Nephron progenitor cell (in vitro differentiated cells): ENCODE data around the gene TLN1.
A peak's percentile ranks its signal among the peaks of the same experiment; 100 is the strongest.

Source experiments
- DNase-seq: peaks from one replicate; pipeline ENCODE4 v3.0.0; 2021
- H3K27ac Mint-ChIP-seq: 2 replicates; pipeline ENCODE4 v1.8.0; 2021; ENCODE audit warnings: mild to moderate bottlenecking, moderate library complexity, mixed read lengths
- H3K27me3 Mint-ChIP-seq: 2 replicates; pipeline ENCODE4 v1.8.0; 2021; ENCODE audit warnings: mild to moderate bottlenecking, low read depth, mixed read lengths; ENCODE audit not compliant: poor library complexity
- H3K36me3 Mint-ChIP-seq: 2 replicates; pipeline ENCODE4 v1.8.0; 2021; ENCODE audit warnings: low read depth, mixed read lengths
- H3K4me1 Mint-ChIP-seq: 2 replicates; pipeline ENCODE4 v1.8.0; 2021; ENCODE audit warnings: mixed read lengths
- H3K4me3 Mint-ChIP-seq: 2 replicates; pipeline ENCODE4 v1.8.0; 2021; ENCODE audit warnings: mild to moderate bottlenecking, moderate library complexity, mixed read lengths
- H3K9me3 Mint-ChIP-seq: 2 replicates; pipeline ENCODE4 v1.8.0; 2021; ENCODE audit warnings: mild to moderate bottlenecking, moderate library complexity, mixed read lengths
- TF ChIP-seq, protein P1 (sequence below): fragments of 200-600 bp; sonication (generic); IDR thresholded peaks from 2 replicates; pipeline ENCODE4 v1.5.0; 2021; ENCODE audit warnings: antibody characterized with exemption

Gene TLN1

DNA sequence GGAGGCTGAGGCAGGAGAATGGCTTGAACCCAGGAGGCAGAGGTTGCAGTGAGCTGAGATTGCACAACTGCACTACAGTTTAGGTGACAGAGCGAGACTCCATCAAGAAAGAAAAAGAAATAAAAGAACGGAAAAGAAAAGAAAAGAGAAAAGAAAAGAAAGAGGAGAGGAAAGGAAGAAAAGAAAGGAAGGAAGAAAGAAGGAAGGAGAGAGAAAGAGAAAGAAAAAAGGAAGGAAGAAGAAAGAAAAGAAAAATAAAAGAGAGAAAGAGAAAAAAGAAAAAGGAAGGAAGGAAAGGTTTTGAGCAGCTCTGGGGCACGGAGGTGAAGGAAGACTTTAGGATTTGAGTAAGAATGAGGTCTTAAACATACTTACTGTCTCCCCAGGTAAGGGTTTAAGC lies 18.4 kb downstream of the TLN1 start:
- Mint-ChIP-seq H3K9me3 (no peaks in the 10 kb centered on the region), H3K27me3 (no peaks in the 10 kb centered on the region), H3K4me1 (peaks cover 8% of the 10 kb centered on the region), H3K27ac (no peak overlapping the region), H3K36me3 (peaks cover 88% of the 10 kb centered on the region), H3K4me3 (no peak overlapping the region)
- DNase-seq, result no peak
- TF ChIP-seq, protein P1, sequence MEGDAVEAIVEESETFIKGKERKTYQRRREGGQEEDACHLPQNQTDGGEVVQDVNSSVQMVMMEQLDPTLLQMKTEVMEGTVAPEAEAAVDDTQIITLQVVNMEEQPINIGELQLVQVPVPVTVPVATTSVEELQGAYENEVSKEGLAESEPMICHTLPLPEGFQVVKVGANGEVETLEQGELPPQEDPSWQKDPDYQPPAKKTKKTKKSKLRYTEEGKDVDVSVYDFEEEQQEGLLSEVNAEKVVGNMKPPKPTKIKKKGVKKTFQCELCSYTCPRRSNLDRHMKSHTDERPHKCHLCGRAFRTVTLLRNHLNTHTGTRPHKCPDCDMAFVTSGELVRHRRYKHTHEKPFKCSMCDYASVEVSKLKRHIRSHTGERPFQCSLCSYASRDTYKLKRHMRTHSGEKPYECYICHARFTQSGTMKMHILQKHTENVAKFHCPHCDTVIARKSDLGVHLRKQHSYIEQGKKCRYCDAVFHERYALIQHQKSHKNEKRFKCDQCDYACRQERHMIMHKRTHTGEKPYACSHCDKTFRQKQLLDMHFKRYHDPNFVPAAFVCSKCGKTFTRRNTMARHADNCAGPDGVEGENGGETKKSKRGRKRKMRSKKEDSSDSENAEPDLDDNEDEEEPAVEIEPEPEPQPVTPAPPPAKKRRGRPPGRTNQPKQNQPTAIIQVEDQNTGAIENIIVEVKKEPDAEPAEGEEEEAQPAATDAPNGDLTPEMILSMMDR, result no peak

DNA sequence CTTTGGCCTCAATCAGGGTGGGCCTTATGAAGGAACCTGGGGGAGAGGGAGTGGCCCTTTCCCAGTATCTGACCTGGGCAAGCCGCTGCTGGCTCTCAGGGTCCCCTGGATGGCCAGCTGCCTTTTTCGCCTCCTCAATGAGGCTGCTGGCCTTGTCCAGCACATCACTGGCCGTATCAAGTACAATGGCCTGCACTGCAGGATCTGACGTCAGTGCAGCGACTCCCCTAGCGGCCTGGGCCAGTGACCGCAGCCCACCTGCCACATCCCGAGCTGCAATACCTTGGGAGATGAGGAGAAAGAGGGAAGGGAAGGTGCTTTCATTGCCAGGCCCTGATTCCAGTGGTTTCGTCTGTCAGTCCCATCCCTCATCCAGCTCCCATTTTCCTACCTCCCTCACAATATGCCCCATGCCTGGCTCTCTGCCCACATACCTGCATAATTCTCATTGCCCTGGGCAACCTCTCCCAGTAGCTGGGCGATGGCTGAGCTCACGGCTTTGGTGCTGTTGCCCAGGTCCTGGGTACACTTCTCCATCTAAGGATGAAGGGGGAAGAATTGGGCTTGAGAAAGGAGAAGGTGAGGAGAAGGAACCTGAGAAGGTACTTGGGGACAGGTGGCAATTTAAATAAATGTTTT lies 19.1 kb downstream of the TLN1 start:
- Mint-ChIP-seq H3K36me3 (peaks cover 88% of the 10 kb centered on the region), H3K9me3 (no peaks in the 10 kb centered on the region), H3K27ac (no peak overlapping the region), H3K4me3 (no peak overlapping the region), H3K4me1 (peaks cover 8% of the 10 kb centered on the region), H3K27me3 (no peaks in the 10 kb centered on the region)
- DNase-seq, result no peak
- TF ChIP-seq, protein P1, result no peak

DNA sequence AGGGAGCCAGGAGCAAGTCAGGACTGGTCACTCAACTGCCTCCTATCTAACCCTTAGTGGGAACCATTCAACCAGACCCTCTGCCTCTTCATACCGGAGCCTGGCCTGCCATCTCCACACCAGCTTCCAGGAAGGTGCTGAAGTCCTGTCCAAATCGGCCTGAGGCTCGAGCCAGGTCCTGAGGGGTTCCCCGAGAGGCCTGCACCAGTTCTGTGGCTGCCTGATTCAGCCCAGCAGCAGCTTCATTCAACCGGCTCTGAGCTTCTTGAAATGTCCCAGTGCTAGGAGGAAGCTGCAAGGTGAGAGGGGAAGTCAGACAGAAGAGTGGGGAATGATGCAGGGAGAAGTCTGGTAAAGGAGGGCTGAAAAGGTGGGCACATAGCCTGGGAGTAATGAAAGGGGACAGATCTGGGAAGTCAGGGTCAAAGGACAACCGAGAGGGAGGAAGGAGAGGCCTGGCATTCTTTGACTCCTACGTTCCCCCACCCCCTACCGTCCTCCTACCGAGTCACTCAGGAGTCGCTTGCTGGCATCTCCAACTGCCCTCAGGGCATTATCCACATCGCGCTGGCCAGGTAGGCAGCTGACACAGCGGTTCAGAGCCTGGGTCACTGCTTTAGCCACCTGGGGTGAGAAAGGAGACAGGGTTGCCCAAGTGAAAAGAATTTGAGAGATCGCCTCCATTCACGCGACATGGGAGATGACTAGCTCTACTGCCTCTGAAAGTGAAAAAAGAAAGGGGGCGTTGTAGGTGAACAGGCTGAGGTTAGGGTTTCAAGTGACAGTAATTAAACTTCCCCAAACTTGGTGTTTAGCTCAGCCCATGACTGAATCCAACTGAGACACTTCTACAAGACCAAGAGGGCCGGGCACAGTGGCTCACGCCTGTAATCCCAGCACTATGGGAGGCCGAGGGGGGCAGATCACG lies 20.2 kb downstream of the TLN1 start:
- H3K9me3 Mint-ChIP-seq, result no peaks in the 10 kb centered on the region
- peak overlapping the region; percentile 90 for H3K27ac Mint-ChIP-seq
- TF ChIP-seq, protein P1, result no peak
- no peak for DNase-seq
- no peaks in the 10 kb centered on the region for H3K27me3 Mint-ChIP-seq
- H3K36me3 Mint-ChIP-seq, result peaks cover 88% of the 10 kb centered on the region
- peaks cover 8% of the 10 kb centered on the region for H3K4me1 Mint-ChIP-seq
- H3K4me3 Mint-ChIP-seq, result no peak overlapping the region

DNA sequence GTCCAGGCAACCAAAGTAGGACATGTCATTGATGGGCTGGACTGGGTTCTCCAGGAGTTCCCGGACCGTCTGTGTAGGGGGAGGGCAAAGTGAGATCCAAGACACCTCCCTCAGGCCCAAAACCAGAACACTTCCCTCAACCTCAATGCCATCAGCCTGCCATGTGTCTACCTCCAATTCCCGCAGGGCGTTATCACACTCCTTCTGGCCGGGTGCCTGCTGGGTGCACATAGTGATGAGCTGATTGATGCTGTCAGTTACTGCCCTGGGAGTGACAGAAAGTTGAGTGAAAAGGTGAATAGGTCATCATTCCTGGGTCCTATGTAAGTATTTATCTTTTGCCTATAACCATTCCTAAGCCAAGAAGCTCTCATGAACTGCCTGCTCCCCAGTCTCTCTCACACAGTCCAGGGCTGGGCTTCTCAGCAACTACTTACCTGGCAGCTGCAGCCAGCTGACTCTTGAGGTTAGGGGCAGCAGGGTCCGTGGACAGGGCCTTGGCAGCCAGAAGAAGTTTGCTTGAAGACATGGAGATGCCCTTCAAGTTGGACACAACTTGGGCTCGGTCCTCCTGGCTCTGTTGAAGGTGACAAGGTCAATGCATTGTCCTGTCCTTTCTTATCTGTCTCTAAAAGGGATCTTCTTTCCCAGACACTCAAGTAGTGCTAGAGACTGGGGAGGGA lies 21.0 kb downstream of the TLN1 start:
- TF ChIP-seq, protein P1, result no peak
- Mint-ChIP-seq H3K27ac (no peak overlapping the region), H3K4me1 (peaks cover 8% of the 10 kb centered on the region), H3K9me3 (no peaks in the 10 kb centered on the region), H3K36me3 (peaks cover 84% of the 10 kb centered on the region), H3K4me3 (no peak overlapping the region), H3K27me3 (no peaks in the 10 kb centered on the region)
- no peak for DNase-seq

DNA sequence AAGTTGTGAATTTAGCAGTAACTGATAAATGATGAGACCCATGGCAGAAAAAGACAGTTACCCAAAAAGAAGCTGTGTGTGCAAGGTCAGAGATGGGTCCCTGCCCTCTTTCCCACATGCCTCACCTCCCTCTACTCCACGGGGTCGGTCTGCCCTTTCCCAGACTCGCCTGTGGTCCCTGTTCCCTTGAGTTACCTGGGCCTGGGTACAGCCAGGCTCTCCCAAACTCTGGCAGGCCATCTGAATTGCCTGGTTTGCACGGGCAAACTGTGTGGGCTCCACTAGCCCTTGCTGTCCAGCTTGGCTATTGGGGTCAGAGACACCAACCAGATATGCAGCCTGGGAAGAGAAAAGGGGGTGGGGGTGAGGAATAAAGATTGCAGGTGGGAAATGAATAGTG lies 23.8 kb downstream of the TLN1 start:
- H3K27ac Mint-ChIP-seq, result no peak overlapping the region
- H3K27me3 Mint-ChIP-seq, result no peaks in the 10 kb centered on the region
- DNase-seq, result no peak
- no peak overlapping the region for H3K4me3 Mint-ChIP-seq
- H3K36me3 Mint-ChIP-seq, result peaks cover 73% of the 10 kb centered on the region
- no peaks in the 10 kb centered on the region for H3K9me3 Mint-ChIP-seq
- peaks cover 8% of the 10 kb centered on the region for H3K4me1 Mint-ChIP-seq
- TF ChIP-seq, protein P1, result no peak
